Gastrocnemius medialis (tissue), 4 donors: ENCODE measurements around the gene AKAIN1.

Experiments
- POLR2A ChIP-seq, 2 donors: fragments of 450-650 bp; IDR thresholded peaks; one replicate each; pipeline ENCODE4 v1.6.1; 2017; ENCODE audit warnings: antibody characterized with exemption in 2 of 2, mild to moderate bottlenecking in 2 of 2, moderate library complexity in 2 of 2
- TF ChIP-seq, protein P1 (sequence below), 5 experiments: fragments of 450-650 bp in 3 of 5; fragments of 200-600 bp in 2 of 5; sonication (generic) in 2 of 5; IDR thresholded peaks in 4 of 5; conservative IDR thresholded peaks in 1 of 5; 1 replicate in 4 of 5; 2 replicates in 1 of 5; pipeline ENCODE4 v1.5.1; 2016 to 2019; ENCODE audit warnings: antibody characterized with exemption in 5 of 5, mild to moderate bottlenecking in 3 of 5, moderate library complexity in 3 of 5

DNA sequence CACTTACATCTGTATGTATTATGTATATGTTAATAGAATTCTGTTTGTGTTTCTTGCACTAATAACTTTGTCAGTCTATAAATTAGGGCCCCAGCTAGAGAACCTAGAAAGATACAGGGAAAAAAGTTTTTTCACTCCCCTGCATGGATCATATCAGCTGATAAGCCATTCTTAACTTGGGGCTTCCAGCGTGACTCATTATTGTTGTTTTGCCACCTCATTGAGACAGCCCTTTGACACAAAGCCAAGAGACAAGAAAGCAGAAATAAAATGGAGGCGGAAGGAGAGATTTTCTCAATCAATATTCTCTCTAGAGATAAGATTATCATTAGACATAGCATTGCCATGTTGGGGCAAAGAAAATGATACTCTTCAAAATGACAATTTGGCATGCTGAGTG lies 93.4 kb downstream of the AKAIN1 start:
- TF ChIP-seq, protein P1, sequence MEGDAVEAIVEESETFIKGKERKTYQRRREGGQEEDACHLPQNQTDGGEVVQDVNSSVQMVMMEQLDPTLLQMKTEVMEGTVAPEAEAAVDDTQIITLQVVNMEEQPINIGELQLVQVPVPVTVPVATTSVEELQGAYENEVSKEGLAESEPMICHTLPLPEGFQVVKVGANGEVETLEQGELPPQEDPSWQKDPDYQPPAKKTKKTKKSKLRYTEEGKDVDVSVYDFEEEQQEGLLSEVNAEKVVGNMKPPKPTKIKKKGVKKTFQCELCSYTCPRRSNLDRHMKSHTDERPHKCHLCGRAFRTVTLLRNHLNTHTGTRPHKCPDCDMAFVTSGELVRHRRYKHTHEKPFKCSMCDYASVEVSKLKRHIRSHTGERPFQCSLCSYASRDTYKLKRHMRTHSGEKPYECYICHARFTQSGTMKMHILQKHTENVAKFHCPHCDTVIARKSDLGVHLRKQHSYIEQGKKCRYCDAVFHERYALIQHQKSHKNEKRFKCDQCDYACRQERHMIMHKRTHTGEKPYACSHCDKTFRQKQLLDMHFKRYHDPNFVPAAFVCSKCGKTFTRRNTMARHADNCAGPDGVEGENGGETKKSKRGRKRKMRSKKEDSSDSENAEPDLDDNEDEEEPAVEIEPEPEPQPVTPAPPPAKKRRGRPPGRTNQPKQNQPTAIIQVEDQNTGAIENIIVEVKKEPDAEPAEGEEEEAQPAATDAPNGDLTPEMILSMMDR (IDR thresholded peaks at IDR 0.05 in 4 of 5, conservative IDR thresholded peaks at IDR 0.05 in 1 of 5) = no peak
- TF ChIP-seq POLR2A (IDR thresholded peaks at IDR 0.05) = no peak
